Uterus (tissue), 2 donors: ENCODE measurements around the gene IFNG.

Experiments used
- POLR2A ChIP-seq, 2 donors: fragments of 450-650 bp; IDR thresholded peaks; one replicate each; pipeline ENCODE4 v1.6.1; 2016; ENCODE audit warnings: antibody characterized with exemption in 2 of 2, mild to moderate bottlenecking in 1 of 2, moderate library complexity in 1 of 2
- TF ChIP-seq, protein P1 (sequence below), 4 experiments: fragments of 200-600 bp in 2 of 4; fragments of 450-650 bp in 2 of 4; sonication (generic) in 2 of 4; IDR thresholded peaks; one replicate each; pipeline ENCODE4 v1.5.1; 2016 to 2019; ENCODE audit warnings: antibody characterized with exemption in 4 of 4, mild to moderate bottlenecking in 2 of 4, moderate library complexity in 1 of 4

DNA sequence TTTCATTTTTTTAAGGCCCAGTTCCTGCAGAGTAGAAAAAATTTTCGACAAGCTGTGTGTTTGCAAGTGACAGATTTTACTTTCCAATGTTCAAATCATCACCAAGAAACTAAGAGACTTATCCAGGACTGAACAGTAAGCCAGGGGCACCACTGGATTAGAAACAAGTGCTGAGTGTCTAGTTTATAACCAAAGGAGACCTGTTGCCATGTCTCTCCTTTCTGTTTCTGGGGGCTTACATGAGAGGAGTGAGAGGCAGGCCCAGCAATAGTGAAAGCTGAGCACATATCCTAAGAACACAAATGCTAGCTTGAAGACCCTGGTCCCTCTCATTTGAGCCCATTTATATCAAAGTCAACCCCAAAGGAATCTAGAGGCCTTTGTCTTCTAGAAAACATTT is 2.9 kb downstream of the IFNG start:
- TF ChIP-seq, protein P1, sequence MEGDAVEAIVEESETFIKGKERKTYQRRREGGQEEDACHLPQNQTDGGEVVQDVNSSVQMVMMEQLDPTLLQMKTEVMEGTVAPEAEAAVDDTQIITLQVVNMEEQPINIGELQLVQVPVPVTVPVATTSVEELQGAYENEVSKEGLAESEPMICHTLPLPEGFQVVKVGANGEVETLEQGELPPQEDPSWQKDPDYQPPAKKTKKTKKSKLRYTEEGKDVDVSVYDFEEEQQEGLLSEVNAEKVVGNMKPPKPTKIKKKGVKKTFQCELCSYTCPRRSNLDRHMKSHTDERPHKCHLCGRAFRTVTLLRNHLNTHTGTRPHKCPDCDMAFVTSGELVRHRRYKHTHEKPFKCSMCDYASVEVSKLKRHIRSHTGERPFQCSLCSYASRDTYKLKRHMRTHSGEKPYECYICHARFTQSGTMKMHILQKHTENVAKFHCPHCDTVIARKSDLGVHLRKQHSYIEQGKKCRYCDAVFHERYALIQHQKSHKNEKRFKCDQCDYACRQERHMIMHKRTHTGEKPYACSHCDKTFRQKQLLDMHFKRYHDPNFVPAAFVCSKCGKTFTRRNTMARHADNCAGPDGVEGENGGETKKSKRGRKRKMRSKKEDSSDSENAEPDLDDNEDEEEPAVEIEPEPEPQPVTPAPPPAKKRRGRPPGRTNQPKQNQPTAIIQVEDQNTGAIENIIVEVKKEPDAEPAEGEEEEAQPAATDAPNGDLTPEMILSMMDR (IDR thresholded peaks at IDR 0.05) = no peak
- TF ChIP-seq POLR2A (IDR thresholded peaks at IDR 0.05) = no peak
